ENCODE measurements around the gene DDHD1.

DNA sequence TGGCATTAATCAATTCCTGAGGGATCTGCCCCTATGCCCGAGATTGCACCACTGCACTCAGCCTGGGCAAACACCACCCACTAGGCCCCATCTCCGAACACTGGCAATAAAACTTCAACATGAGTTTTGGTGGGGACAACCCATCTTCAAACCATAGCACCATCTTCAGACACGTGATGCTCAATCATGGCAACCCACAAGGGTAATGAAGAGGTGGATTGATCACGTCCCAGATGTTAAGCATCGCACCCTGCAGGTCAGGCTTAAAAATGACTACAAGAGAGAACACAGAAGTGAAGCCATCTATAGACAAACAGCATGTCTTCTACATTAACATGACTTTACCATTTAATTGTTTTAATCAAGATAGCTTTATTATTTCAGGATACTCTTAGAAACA lies 42.8 kb upstream of the DDHD1 start:
- TF ChIP-seq, protein P1, sequence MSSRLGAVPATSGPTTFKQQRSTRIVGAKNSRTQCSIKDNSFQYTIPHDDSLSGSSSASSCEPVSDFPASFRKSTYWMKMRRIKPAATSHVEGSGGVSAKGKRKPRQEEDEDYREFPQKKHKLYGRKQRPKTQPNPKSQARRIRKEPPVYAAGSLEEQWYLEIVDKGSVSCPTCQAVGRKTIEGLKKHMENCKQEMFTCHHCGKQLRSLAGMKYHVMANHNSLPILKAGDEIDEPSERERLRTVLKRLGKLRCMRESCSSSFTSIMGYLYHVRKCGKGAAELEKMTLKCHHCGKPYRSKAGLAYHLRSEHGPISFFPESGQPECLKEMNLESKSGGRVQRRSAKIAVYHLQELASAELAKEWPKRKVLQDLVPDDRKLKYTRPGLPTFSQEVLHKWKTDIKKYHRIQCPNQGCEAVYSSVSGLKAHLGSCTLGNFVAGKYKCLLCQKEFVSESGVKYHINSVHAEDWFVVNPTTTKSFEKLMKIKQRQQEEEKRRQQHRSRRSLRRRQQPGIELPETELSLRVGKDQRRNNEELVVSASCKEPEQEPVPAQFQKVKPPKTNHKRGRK (CRISPR knock-in tag; IDR thresholded peaks at IDR 0.05; ENCODE audit: borderline replicate concordance): no peak
- TF ChIP-seq ESRRA (CRISPR knock-in tag; IDR thresholded peaks at IDR 0.05; ENCODE audit: borderline replicate concordance) (no peak), ZNF121 (CRISPR knock-in tag; IDR thresholded peaks at IDR 0.05) (no peak)
- TF ChIP-seq, protein P2, sequence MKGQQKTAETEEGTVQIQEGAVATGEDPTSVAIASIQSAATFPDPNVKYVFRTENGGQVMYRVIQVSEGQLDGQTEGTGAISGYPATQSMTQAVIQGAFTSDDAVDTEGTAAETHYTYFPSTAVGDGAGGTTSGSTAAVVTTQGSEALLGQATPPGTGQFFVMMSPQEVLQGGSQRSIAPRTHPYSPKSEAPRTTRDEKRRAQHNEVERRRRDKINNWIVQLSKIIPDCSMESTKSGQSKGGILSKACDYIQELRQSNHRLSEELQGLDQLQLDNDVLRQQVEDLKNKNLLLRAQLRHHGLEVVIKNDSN (CRISPR knock-in tag; IDR thresholded peaks at IDR 0.05): no peak
- TF ChIP-seq, protein P3, sequence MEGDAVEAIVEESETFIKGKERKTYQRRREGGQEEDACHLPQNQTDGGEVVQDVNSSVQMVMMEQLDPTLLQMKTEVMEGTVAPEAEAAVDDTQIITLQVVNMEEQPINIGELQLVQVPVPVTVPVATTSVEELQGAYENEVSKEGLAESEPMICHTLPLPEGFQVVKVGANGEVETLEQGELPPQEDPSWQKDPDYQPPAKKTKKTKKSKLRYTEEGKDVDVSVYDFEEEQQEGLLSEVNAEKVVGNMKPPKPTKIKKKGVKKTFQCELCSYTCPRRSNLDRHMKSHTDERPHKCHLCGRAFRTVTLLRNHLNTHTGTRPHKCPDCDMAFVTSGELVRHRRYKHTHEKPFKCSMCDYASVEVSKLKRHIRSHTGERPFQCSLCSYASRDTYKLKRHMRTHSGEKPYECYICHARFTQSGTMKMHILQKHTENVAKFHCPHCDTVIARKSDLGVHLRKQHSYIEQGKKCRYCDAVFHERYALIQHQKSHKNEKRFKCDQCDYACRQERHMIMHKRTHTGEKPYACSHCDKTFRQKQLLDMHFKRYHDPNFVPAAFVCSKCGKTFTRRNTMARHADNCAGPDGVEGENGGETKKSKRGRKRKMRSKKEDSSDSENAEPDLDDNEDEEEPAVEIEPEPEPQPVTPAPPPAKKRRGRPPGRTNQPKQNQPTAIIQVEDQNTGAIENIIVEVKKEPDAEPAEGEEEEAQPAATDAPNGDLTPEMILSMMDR (IDR thresholded peaks at IDR 0.05): no peak
